ENCODE results near the gene PUM1. TPM values are rescaled to one million over a fixed set of nuclear protein-coding genes. Genes with fewer than 3 reads are reported as not detected.

PUM1 gene
- total and polyA plus RNA-seq, 8 donors, result 12.9 to 126 (median 78.5) TPM

DNA sequence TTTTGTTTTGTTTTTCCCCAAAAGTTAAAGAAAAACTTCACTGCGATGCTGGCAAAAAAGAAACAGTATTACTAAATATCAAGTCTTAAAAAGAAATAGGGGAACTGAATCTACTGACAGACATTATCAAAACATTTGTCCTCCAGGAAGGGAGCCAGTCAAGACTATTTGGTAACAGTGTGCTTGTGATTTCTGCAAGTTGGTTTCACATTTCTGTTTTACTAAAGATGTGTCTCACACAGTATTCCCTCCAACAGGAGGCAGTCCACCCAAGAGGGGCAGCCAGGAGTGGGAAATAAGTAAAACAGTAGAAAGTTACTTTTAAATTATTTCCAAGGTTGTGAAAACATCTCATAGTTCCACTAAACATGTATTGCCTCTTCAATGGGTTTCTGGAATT lies 82.6 kb downstream of the PUM1 start:
- Histone ChIP-seq H3K27me3 (no peaks in the 10 kb centered on the region), H3K4me3 (no peak overlapping the region), H3K4me1 (peaks cover 20 to 79% (median 42%) of the 10 kb centered on the region in 4 donors), H3K36me3 (peaks cover 21 to 37% (median 32%) of the 10 kb centered on the region in 4 donors), H3K9me3 (no peaks in the 10 kb centered on the region), H3K27ac (peak overlapping the region in 2 of 5 donors; percentile 12 to 42)
- DNase-seq, result no peak
- intact Hi-C loops (cut with DNase I; ENCODE audit: low total_unique reads), result no loop called here
- no peak for TF ChIP-seq POLR2A (IDR thresholded peaks at IDR 0.05)
- TF ChIP-seq POLR2AphosphoS5 (IDR thresholded peaks at IDR 0.05), result no peak
- no peak for TF ChIP-seq EP300 (IDR thresholded peaks at IDR 0.05)
- TF ChIP-seq, protein P1, sequence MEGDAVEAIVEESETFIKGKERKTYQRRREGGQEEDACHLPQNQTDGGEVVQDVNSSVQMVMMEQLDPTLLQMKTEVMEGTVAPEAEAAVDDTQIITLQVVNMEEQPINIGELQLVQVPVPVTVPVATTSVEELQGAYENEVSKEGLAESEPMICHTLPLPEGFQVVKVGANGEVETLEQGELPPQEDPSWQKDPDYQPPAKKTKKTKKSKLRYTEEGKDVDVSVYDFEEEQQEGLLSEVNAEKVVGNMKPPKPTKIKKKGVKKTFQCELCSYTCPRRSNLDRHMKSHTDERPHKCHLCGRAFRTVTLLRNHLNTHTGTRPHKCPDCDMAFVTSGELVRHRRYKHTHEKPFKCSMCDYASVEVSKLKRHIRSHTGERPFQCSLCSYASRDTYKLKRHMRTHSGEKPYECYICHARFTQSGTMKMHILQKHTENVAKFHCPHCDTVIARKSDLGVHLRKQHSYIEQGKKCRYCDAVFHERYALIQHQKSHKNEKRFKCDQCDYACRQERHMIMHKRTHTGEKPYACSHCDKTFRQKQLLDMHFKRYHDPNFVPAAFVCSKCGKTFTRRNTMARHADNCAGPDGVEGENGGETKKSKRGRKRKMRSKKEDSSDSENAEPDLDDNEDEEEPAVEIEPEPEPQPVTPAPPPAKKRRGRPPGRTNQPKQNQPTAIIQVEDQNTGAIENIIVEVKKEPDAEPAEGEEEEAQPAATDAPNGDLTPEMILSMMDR (IDR thresholded peaks at IDR 0.05), result no peak
- WGBS, 5 donors, result 64 to 76% (median 71%) methylated on average over 1 of the region's 1 CpG

DNA sequence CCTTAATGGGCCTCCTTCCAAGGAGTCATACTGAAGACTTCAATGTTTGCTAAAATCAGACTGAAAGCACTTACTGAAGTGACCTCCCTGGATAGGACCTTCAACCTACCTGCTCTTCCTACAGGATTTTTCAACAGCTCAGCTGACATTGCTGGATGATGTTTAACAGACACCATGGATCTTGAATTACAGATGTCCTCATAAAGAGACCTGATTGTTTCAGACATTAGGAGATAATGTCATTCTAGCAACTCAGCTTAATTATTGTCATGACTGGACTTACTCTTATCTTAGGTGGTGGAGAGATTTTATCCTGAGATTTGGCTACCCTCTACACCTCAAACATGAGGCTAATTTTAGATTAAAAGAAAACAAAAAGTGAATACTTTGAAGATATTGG lies 83.1 kb downstream of the PUM1 start:
- H3K9me3 ChIP-seq, result no peaks in the 10 kb centered on the region
- peaks cover 20 to 79% (median 42%) of the 10 kb centered on the region in 4 donors for H3K4me1 ChIP-seq
- DNase-seq, result no peak
- no peak overlapping the region for H3K4me3 ChIP-seq
- H3K36me3 ChIP-seq, result peaks cover 23 to 42% (median 35%) of the 10 kb centered on the region in 4 donors
- intact Hi-C loops (cut with DNase I; ENCODE audit: low total_unique reads), result no loop called here
- H3K27me3 ChIP-seq, result no peaks in the 10 kb centered on the region
- TF ChIP-seq POLR2A (IDR thresholded peaks at IDR 0.05) (no peak), EP300 (IDR thresholded peaks at IDR 0.05) (no peak), POLR2AphosphoS5 (IDR thresholded peaks at IDR 0.05) (no peak)
- TF ChIP-seq, protein P1 (IDR thresholded peaks at IDR 0.05), result no peak
- peak overlapping the region in 2 of 5 donors; percentile 12 to 42 for H3K27ac ChIP-seq

DNA sequence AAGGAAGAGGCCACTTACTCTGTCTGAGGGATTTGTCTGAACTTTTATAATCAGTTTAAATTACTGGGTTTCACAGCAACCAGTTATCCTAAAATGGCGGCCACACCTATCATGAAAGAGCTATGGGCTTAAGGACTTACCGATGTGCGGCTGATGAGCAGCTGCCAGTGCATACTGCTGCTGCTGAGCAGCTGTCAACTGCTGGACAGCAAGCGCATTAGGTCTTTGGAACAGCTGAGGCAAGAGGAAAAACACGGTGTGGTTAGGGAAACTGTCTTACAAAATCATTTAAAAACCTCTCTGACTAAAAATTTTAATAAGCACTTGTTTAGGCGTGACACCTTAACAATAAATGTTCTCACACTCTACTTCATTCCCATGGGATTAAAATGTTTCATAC lies 84.3 kb downstream of the PUM1 start:
- DNase-seq, result peak in 1 of 2 donors; percentile 24

DNA sequence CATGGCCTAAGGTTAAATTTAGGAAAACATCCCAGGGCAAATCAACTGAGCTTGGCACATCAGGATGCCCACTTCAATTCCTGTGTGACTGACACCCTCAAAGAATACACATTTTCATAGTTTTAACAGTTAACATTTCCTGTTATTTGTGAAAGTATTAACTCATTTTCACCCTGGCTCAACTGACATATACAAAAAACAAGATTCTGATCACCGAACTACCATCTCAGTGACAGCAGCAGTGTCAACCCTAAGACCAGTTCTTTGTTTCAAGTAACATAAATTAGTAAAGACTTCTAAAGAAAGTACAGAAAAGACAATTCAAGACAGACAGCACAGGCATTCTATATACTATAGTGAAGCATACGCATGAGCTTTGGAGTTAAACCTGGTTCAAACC lies 88.0 kb downstream of the PUM1 start:
- peak overlapping the region in 4 of 5 donors; percentile 21 to 79 (median 68) for H3K27ac ChIP-seq
- WGBS, 5 donors, result 86 to 96% (median 93%) methylated on average over 2 of the region's 2 CpGs
- H3K27me3 ChIP-seq, result no peaks in the 10 kb centered on the region
- DNase-seq, result no peak
- H3K9me3 ChIP-seq, result no peaks in the 10 kb centered on the region
- peaks cover 29 to 60% (median 54%) of the 10 kb centered on the region in 4 donors for H3K36me3 ChIP-seq
- H3K4me1 ChIP-seq, result peaks cover 23 to 78% (median 42%) of the 10 kb centered on the region in 4 donors
- TF ChIP-seq, protein P1 (IDR thresholded peaks at IDR 0.05), result no peak
- TF ChIP-seq POLR2AphosphoS5 (IDR thresholded peaks at IDR 0.05) (no peak), EP300 (IDR thresholded peaks at IDR 0.05) (no peak), POLR2A (IDR thresholded peaks at IDR 0.05) (no peak)
- no peak overlapping the region for H3K4me3 ChIP-seq
- intact Hi-C loops (cut with DNase I; ENCODE audit: low total_unique reads), result no loop called here

More for the DNA sequence above, 84.3 kb downstream of the PUM1 start:
- no peak overlapping the region for H3K4me3 ChIP-seq
- intact Hi-C loops (cut with DNase I; ENCODE audit: low total_unique reads), result no loop called here
- peaks cover 23 to 42% (median 35%) of the 10 kb centered on the region in 4 donors for H3K36me3 ChIP-seq
- H3K9me3 ChIP-seq, result no peaks in the 10 kb centered on the region
- WGBS, 5 donors, result 68 to 91% (median 83%) methylated on average over 6 of the region's 6 CpGs
- no peak overlapping the region for H3K27ac ChIP-seq
- TF ChIP-seq, protein P1 (IDR thresholded peaks at IDR 0.05), result no peak
- no peak for TF ChIP-seq POLR2A (IDR thresholded peaks at IDR 0.05)
- TF ChIP-seq POLR2AphosphoS5 (IDR thresholded peaks at IDR 0.05), result no peak
- no peak for TF ChIP-seq EP300 (IDR thresholded peaks at IDR 0.05)
- H3K4me1 ChIP-seq, result peaks cover 27 to 84% (median 48%) of the 10 kb centered on the region in 4 donors
- no peaks in the 10 kb centered on the region for H3K27me3 ChIP-seq
